Mesangial cell (primary cell): Measurements from ENCODE around the gene UNC45B. TPM values are rescaled to one million over a fixed set of nuclear protein-coding genes. Genes with fewer than 3 reads are reported as not detected.

ENCODE experiments used
- total RNA-seq: library from RNA; depleted of rRNA; stranded (reverse); fragments of >200 nt; gene quantifications from 2 replicates; pipeline ENCODE4 v1.2.3, GENCODE V29; 2015

The UNC45B gene
- not detected in 2 replicates for total RNA-seq

GRCh38 chr17:35147375-35147905, at the start of gene UNC45B:
Gene UNC45B, plus strand, starts transcription at chr17:35147817. Its CDS starts 447 bp downstream, at chr17:35148264.

GRCh38 chr17:35119370-35120165, 28.0 kb upstream of the UNC45B start, which contains the start of gene RAD51D:
Gene RAD51D, minus strand, starts transcription at chr17:35119860. Its CDS starts 247 bp downstream, at chr17:35119613.

GRCh38 chr17:35121315-35121714, 26.3 kb upstream of the UNC45B start, which contains the start of gene FNDC8:
Gene FNDC8, plus strand, starts transcription at chr17:35121615. Its CDS starts 79 bp downstream, at chr17:35121694.

GRCh38 chr17:35141681-35142466, 5.7 kb upstream of the UNC45B start, which contains the start of gene NLE1:
Gene NLE1, minus strand, starts transcription at chr17:35142303. Its CDS starts 28 bp downstream, at chr17:35142275.

GRCh38 chr17:35194001-35194400, 46.4 kb downstream of the UNC45B start, which contains the start of gene SLC35G3:
Gene SLC35G3, minus strand, starts transcription at chr17:35194393. Its CDS starts 86 bp downstream, at chr17:35194307.

Other genes starting within 250 kb of the UNC45B start
- gene CCT6B, start 186.4 kb upstream of the UNC45B start, total RNA-seq = 0.33 and 0.38 TPM in 2 replicates
- gene ZNF830, start 186.3 kb upstream of the UNC45B start, total RNA-seq = 4.4 and 4.6 TPM in 2 replicates
- gene LIG3, start 167.3 kb upstream of the UNC45B start, total RNA-seq = 29.2 and 44.0 TPM in 2 replicates
- 21.2 and 29.8 TPM in 2 replicates for gene RFFL, start 84.1 kb upstream of the UNC45B start, total RNA-seq
- 9.1 and 10.9 TPM in 2 replicates for gene RAD51D, start 28.0 kb upstream of the UNC45B start, total RNA-seq
- gene FNDC8, start 26.2 kb upstream of the UNC45B start, total RNA-seq = not detected in 2 replicates
- 18.3 and 32.9 TPM in 2 replicates for gene NLE1, start 5.5 kb upstream of the UNC45B start, total RNA-seq
- gene SLC35G3, start 46.6 kb downstream of the UNC45B start, total RNA-seq = not detected in 2 replicates
- 17.9 and 24.1 TPM in 2 replicates for gene SLFN5, start 95.3 kb downstream of the UNC45B start, total RNA-seq
- gene SLFN11, start 225.8 kb downstream of the UNC45B start, total RNA-seq = 1.0 and 2.4 TPM in 2 replicates